Testis (tissue), 2 donors: ENCODE data around the gene ARV1.

Experiments
- POLR2A ChIP-seq: fragments of 450-650 bp; IDR thresholded peaks from one replicate; pipeline ENCODE4 v1.6.1; 2017; ENCODE audit warnings: antibody characterized with exemption, mild to moderate bottlenecking, moderate library complexity
- TF ChIP-seq, protein P1 (sequence below), 3 experiments: fragments of 450-650 bp in 2 of 3; fragments of 200-600 bp in 1 of 3; sonication (generic) in 1 of 3; IDR thresholded peaks; one replicate each; pipeline ENCODE4 v1.5.1; 2016 to 2019; ENCODE audit warnings: antibody characterized with exemption in 3 of 3, mild to moderate bottlenecking in 2 of 3, moderate library complexity in 1 of 3

DNA sequence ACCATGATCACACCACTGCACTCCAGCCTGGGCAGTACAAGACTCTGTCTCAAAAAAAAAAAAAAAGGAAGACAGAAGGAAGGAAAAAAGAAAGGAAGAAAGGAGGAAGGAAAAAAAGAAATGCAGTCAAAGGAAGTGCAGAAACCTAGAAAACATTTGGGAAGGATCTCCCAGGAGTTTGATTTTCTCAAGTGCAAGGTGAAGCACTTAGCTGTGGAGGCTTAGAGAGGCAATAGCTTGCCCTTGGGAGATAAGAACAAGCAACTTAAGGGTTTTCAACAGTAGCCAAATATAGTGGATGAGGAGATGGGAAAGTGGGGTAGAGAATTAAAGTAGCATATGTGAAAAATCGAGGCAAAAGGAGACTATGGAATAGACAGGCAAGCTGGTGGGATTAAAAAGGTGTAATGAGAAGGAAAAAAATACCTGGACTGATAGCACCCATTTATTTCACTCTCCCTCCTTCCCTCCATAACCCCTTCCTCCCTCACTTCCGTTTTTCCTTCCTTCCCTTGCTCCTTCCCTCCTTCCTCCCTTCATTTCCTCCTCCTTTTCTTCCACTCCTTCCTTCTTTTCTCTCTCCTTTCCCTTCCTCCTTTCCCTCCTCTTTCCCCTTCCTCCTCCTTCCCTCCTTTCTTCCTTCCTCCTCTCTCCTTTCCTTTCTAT is 68.0 kb downstream of the ARV1 start:
- TF ChIP-seq, protein P1, sequence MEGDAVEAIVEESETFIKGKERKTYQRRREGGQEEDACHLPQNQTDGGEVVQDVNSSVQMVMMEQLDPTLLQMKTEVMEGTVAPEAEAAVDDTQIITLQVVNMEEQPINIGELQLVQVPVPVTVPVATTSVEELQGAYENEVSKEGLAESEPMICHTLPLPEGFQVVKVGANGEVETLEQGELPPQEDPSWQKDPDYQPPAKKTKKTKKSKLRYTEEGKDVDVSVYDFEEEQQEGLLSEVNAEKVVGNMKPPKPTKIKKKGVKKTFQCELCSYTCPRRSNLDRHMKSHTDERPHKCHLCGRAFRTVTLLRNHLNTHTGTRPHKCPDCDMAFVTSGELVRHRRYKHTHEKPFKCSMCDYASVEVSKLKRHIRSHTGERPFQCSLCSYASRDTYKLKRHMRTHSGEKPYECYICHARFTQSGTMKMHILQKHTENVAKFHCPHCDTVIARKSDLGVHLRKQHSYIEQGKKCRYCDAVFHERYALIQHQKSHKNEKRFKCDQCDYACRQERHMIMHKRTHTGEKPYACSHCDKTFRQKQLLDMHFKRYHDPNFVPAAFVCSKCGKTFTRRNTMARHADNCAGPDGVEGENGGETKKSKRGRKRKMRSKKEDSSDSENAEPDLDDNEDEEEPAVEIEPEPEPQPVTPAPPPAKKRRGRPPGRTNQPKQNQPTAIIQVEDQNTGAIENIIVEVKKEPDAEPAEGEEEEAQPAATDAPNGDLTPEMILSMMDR (IDR thresholded peaks at IDR 0.05): no peak
- TF ChIP-seq POLR2A: no peak
